Measurements from ENCODE around the gene RASD2. TPM values are rescaled to one million over a fixed set of nuclear protein-coding genes. Genes with fewer than 3 reads are reported as not detected.

The RASD2 gene
- total RNA-seq, 1 experiment from 2014 or later: 0.42 TPM

DNA sequence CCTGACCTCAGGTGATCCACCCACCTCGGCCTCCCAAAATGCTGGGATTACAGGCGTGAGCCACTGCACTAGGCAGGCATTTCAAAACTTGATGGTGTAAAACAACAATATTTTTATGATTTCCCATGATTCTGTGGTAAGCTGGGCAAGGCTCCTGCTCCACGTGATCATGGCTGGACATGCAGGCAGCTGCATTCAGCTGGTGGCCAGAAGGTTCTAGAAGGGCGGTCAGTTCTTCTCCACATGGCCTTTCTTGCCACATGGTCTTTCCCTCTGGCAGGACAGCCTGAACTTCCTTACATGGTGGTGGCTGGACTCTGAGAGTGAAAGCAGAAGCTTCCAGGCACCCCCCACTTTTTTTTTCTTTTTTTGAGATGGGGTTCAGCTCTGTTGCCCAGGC, 9.9 kb upstream of the RASD2 start:
- Histone ChIP-seq H2BK20ac (ENCODE audit: low read depth, low read length, poor library complexity, severe bottlenecking) (no peak overlapping the region), H2BK12ac (ENCODE audit: insufficient read length, low read depth, low read length) (no peak overlapping the region), H2BK120ac (ENCODE audit: low read depth, low read length, poor library complexity, severe bottlenecking) (no peak overlapping the region), H2BK5ac (ENCODE audit: insufficient read length, low read length) (no peak overlapping the region), H3K79me2 (ENCODE audit: insufficient read depth, low read length) (no peaks in the 10 kb centered on the region), H3T11ph (ENCODE audit: low read length) (no peak overlapping the region), H3K18ac (ENCODE audit: insufficient read length, low read depth, low read length) (peak overlapping the region; percentile 19), H4K20me1 (ENCODE audit: control insufficient read depth, insufficient read depth, insufficient read length) (peaks cover 2% of the 10 kb centered on the region), H2BK15ac (ENCODE audit: low read depth, low read length) (no peak overlapping the region), H3K23ac (ENCODE audit: insufficient read length, low read depth, low read length) (no peak overlapping the region), H3K14ac (ENCODE audit: insufficient read depth, low read length) (no peak overlapping the region), H2AK5ac (ENCODE audit: insufficient read length, low read length) (no peak overlapping the region), H3K56ac (ENCODE audit: insufficient read length, low read depth, low read length) (no peak overlapping the region), H3K4me2 (ENCODE audit: insufficient read depth, insufficient read length, low read length) (no peak overlapping the region), H3K27me3 (ENCODE audit: insufficient read depth, low read length) (no peaks in the 10 kb centered on the region), H3K79me1 (ENCODE audit: insufficient read depth, low read depth, low read length, poor library complexity, severe bottlenecking) (no peaks in the 10 kb centered on the region), H4K5ac (ENCODE audit: insufficient read length, low read depth, low read length) (no peak overlapping the region), H3K4ac (ENCODE audit: low read depth, low read length) (no peak overlapping the region), H4K91ac (ENCODE audit: insufficient read length, low read depth, low read length) (no peak overlapping the region), H3K4me1 (ENCODE audit: insufficient read depth, low read length) (peaks cover 3% of the 10 kb centered on the region; the same call in 1 of the 2 replicates), H2AFZ (ENCODE audit: low read length) (no peak overlapping the region), H3K9ac (ENCODE audit: extremely low read depth, insufficient read length, low read length) (no peak overlapping the region), H3K9me3 (ENCODE audit: control insufficient read depth, low read depth, low read length) (no peaks in the 10 kb centered on the region), H4K8ac (replicated peaks; ENCODE audit: insufficient read length, low read depth, low read length) (no peak overlapping the region), H3K23me2 (ENCODE audit: insufficient read length, low read depth, low read length, poor library complexity, severe bottlenecking) (no peaks in the 10 kb centered on the region), H3K27ac (ENCODE audit: insufficient read length, low read depth, low read length) (no peak overlapping the region)
- H3K4me1 Mint-ChIP-seq: peaks cover 21 to 24% of the 10 kb centered on the region in 2 experiments
- WGBS (ENCODE audit: extremely low coverage, insufficient read length, low lambda C conversion rate): no CpG with 5 or more reads among the region's 4 CpGs
- no peak for TF ChIP-seq CTCF (conservative IDR thresholded peaks at IDR 0.05)
- no peak for DNase-seq
- peaks cover 0 to 4% of the 10 kb centered on the region in 2 experiments; a peak in 1 of 5 replicates for H3K9me3 Mint-ChIP-seq
- H3K4me3 Mint-ChIP-seq: no peak overlapping the region
- H3K36me3 Mint-ChIP-seq (ENCODE audit: insufficient read depth in 1 of 3, low read depth in 3 of 3): no peaks in the 10 kb centered on the region
- peaks cover 8% of the 10 kb centered on the region for H3K27me3 Mint-ChIP-seq (ENCODE audit: low read depth)
- no peak overlapping the region for H3K27ac Mint-ChIP-seq
